K562 (cell line): Measurements from ENCODE around the gene KNOP1. TPM values are rescaled to one million over a fixed set of nuclear protein-coding genes. Genes with fewer than 3 reads are reported as not detected.

Experiments used
- NR4A1 ChIP-seq, 2 experiments: fragments of 250-450 bp in 1 of 2; fragments of 450-650 bp in 1 of 2; sonication (Bioruptor Pico) in 1 of 2; IDR thresholded peaks; 2 replicates each; pipeline versions ENCODE4 v1.4.0 to v1.6.1; 2016 to 2020; ENCODE audit warnings: mild to moderate bottlenecking in 2 of 2, missing compliant biosample characterization in 1 of 2, missing genetic modification characterization in 1 of 2, moderate library complexity in 1 of 2
- polyA plus RNA-seq, 8 experiments: library from polyadenylated mRNA; depleted of rRNA in 4 of 8; stranded (reverse) in 5 of 8; unstranded in 3 of 8; fragments of >200 nt; fragmentation: Nextera tagmentation in 2 of 8; fragmentation: Illumina TruSeq in 1 of 8; extraction: Ambion mirVana in 2 of 8; extraction: Trizol in 1 of 8; gene quantifications; 2 replicates each; pipeline versions ENCODE4 v1.2.1 to v1.2.3, GENCODE V29; 2011 to 2014; ENCODE audit warnings: inconsistent platforms in 1 of 8, missing spikeins in 1 of 8
- total RNA-seq, 7 experiments: library from RNA; depleted of rRNA in 6 of 7; stranded (reverse); fragments of >200 nt in 6 of 7; fragmentation: Illumina TruSeq in 2 of 7; extraction: Trizol in 2 of 7; gene quantifications; 2 replicates each; pipeline versions ENCODE4 v1.2.1 to v1.2.3, GENCODE V29; 2011 to 2021; ENCODE audit warnings: low replicate concordance in 1 of 7
- TF ChIP-seq, protein P1 (sequence below): fragments of 450-650 bp; IDR thresholded peaks from 2 replicates; pipeline ENCODE4 v1.6.1; 2016; ENCODE audit warnings: low read depth
- TF ChIP-seq, protein P2 (sequence below): IDR thresholded peaks from 3 replicates; pipeline ENCODE4 v1.6.1; 2011; ENCODE audit warnings: borderline replicate concordance, mild to moderate bottlenecking, moderate library complexity; ENCODE audit not compliant: insufficient read length; ENCODE audit errors: extremely low read depth

The KNOP1 gene
- total and polyA plus RNA-seq, 9 of the 15 experiments (the other 6 are each of a cell fraction or from before 2014, with no cell fraction given), result 22.4 to 57.6 (median 39.3) TPM

DNA sequence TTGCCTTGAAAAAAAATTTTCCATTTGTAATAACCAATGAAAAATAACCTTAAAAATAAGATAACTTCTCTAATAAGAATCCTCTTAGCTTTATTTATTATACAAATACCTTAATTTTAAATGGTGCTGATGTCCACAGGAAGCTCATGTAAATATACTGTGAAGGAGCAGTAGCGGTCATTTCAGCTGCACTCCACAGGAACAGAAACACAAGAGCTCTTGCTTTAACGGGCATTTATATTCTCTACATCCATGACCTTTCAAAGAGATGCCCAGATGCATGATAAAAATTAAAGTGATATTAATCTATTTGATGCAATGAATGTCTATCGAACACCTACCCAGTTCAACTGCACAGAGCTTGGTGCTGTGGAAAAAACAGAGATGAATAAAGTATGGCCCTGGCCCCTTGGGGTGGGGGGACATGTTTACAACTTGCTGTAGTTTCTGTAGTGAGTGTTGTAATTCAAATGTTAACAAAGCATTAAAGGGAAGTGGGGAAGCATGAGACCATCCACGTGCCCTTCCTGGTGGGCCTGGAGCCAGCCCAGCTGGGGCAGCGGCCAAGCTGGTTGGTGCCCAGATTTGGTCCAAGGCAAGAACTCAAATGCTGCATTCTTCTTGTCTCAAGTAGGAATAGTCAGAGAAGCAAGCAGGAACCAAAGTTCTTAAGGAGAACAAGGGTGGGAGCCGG is 48.0 kb upstream of the KNOP1 start (continued):
- TF ChIP-seq, protein P1, sequence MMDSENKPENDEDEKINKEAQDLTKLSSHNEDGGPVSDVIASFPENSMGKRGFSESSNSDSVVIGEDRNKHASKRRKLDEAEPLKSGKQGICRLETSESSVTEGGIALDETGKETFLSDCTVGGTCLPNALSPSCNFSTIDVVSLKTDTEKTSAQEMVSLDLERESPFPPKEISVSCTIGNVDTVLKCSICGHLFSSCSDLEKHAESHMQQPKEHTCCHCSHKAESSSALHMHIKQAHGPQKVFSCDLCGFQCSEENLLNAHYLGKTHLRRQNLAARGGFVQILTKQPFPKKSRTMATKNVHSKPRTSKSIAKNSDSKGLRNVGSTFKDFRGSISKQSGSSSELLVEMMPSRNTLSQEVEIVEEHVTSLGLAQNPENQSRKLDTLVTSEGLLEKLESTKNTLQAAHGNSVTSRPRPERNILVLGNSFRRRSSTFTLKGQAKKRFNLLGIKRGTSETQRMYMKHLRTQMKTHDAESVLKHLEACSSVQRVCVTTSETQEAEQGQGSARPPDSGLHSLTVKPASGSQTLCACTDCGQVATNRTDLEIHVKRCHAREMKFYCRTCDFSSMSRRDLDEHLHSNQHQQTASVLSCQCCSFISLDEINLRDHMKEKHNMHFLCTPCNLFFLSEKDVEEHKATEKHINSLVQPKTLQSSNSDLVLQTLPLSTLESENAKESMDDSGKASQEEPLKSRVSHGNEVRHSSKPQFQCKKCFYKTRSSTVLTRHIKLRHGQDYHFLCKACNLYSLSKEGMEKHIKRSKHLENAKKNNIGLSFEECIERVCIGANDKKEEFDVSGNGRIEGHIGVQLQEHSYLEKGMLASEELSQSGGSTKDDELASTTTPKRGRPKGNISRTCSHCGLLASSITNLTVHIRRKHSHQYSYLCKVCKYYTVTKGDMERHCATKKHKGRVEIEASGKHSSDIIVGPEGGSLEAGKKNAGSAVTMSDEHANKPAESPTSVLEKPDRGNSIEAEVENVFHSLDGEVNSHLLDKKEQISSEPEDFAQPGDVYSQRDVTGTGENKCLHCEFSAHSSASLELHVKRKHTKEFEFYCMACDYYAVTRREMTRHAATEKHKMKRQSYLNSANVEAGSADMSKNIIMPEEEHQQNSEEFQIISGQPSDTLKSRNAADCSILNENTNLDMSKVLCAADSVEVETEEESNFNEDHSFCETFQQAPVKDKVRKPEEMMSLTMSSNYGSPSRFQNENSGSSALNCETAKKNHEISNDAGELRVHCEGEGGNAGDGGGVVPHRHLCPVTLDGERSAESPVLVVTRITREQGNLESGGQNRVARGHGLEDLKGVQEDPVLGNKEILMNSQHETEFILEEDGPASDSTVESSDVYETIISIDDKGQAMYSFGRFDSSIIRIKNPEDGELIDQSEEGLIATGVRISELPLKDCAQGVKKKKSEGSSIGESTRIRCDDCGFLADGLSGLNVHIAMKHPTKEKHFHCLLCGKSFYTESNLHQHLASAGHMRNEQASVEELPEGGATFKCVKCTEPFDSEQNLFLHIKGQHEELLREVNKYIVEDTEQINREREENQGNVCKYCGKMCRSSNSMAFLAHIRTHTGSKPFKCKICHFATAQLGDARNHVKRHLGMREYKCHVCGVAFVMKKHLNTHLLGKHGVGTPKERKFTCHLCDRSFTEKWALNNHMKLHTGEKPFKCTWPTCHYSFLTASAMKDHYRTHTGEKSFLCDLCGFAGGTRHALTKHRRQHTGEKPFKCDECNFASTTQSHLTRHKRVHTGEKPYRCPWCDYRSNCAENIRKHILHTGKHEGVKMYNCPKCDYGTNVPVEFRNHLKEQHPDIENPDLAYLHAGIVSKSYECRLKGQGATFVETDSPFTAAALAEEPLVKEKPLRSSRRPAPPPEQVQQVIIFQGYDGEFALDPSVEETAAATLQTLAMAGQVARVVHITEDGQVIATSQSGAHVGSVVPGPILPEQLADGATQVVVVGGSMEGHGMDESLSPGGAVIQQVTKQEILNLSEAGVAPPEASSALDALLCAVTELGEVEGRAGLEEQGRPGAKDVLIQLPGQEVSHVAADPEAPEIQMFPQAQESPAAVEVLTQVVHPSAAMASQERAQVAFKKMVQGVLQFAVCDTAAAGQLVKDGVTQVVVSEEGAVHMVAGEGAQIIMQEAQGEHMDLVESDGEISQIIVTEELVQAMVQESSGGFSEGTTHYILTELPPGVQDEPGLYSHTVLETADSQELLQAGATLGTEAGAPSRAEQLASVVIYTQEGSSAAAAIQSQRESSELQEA, result no peak
- TF ChIP-seq, protein P2, sequence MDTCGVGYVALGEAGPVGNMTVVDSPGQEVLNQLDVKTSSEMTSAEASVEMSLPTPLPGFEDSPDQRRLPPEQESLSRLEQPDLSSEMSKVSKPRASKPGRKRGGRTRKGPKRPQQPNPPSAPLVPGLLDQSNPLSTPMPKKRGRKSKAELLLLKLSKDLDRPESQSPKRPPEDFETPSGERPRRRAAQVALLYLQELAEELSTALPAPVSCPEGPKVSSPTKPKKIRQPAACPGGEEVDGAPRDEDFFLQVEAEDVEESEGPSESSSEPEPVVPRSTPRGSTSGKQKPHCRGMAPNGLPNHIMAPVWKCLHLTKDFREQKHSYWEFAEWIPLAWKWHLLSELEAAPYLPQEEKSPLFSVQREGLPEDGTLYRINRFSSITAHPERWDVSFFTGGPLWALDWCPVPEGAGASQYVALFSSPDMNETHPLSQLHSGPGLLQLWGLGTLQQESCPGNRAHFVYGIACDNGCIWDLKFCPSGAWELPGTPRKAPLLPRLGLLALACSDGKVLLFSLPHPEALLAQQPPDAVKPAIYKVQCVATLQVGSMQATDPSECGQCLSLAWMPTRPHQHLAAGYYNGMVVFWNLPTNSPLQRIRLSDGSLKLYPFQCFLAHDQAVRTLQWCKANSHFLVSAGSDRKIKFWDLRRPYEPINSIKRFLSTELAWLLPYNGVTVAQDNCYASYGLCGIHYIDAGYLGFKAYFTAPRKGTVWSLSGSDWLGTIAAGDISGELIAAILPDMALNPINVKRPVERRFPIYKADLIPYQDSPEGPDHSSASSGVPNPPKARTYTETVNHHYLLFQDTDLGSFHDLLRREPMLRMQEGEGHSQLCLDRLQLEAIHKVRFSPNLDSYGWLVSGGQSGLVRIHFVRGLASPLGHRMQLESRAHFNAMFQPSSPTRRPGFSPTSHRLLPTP, result no peak
- TF ChIP-seq NR4A1 (CRISPR knock-in tag; IDR thresholded peaks at IDR 0.05), result no peak
- no peak for TF ChIP-seq NR4A1 (tag; IDR thresholded peaks at IDR 0.05)
